GM19099 (cell line): ENCODE results near the gene MYADM.

ENCODE experiments used
- POLR2A ChIP-seq: IDR thresholded peaks from 3 replicates; pipeline ENCODE4 v1.6.1; 2011; ENCODE audit warnings: low read depth; ENCODE audit not compliant: insufficient read length; ENCODE audit errors: extremely low read depth

MYADM gene

DNA sequence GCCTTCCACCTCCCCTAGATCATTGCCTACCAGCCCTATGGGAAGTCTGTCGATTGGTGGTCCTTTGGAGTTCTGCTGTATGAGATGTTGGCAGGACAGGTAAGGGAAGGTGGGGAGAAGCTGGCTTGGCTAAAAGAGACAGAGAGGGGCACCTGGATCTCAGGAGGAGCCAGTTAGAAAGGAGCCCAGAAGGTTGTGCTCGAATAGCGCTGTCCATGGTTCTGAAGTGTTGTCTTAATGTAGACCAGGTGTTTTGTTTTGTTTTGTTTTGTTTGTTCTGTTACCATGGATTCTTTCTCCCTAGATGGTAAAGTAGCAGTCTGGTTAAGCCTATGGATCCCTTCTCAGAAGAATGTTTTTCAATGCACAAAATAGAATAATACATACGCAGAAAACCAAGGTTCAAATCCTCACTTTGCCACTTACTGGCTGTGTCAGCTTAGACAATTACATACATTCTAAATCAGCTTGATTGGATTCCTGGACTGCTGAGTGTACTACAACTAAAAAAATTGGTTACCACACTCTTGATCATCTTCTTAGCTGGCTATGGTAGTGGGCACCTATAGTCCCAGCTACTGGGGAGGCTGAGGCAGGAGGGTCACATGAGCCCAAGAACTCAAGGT is 35.5 kb downstream of the MYADM start:
- no peak for TF ChIP-seq POLR2A

DNA sequence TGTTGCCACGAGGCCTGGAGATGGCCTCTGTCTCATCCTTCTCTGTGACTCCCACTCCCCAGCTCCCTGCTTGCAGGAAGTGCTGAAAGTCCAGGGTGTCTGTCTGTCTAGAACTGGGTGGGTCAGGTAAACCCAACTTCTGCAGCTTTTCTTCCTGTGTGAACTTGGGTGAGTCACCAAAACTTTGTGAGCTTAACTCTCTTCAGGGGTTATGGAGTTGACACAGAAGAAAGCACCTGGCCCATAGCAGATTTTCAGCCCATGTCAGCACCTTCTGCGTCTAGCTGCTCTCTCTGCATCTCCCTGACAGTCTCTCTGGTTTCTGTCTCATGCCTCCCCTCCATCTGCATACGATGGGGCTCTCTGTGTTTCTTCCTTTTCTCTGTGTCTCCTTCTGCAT is 37.2 kb downstream of the MYADM start:
- no peak for TF ChIP-seq POLR2A

DNA sequence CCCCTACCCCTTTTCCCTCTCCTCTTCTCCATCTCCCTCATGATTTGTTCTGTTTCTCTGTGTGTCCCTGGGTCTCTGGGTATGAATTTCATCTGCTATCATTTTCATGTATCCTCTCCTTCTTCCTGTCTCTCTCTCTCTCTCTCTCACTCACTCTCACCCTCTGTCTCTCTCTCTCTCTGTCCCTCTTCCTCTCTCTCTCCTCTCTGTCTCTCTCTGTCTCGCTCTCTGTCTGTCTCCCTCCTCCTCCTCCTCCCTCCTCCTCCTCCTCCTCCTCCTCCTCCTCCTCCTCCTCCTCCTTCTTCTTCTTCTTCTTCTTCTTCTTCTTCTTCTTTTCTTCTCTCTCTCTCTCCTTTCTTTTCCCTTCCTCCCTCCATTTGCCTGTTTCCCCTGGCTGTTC is 38.1 kb downstream of the MYADM start:
- TF ChIP-seq POLR2A: no peak

DNA sequence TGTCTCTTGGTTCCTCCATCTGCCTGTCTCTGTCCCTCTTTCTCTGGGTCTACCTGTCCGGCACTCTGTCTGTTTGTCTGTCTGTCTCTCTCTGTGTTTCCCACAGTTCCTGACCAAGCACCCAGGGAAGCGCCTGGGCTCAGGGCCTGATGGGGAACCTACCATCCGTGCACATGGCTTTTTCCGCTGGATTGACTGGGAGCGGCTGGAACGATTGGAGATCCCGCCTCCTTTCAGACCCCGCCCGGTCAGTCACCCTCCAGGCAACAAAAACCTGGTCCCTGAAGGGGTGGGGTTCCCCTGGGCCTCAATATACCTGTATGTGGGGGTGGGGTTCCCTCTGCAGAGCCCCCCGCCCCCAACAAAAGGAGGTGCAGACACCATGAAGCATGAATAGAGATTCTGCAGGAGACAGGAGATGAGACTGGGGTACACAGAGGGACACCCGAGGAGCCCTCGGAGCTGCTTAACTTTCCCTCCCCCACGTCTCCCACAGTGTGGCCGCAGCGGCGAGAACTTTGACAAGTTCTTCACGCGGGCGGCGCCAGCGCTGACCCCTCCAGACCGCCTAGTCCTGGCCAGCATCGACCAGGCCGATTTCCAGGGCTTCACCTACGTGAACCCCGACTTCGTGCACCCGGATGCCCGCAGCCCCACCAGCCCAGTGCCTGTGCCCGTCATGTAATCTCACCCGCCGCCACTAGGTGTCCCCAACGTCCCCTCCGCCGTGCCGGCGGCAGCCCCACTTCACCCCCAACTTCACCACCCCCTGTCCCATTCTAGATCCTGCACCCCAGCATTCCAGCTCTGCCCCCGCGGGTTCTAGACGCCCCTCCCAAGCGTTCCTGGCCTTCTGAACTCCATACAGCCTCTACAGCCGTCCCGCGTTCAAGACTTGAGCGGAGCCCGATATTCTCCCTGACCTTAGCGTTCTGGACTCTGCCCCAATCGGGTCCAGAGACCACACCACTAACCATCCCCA is 38.8 kb downstream of the MYADM start:
- no peak for TF ChIP-seq POLR2A

DNA sequence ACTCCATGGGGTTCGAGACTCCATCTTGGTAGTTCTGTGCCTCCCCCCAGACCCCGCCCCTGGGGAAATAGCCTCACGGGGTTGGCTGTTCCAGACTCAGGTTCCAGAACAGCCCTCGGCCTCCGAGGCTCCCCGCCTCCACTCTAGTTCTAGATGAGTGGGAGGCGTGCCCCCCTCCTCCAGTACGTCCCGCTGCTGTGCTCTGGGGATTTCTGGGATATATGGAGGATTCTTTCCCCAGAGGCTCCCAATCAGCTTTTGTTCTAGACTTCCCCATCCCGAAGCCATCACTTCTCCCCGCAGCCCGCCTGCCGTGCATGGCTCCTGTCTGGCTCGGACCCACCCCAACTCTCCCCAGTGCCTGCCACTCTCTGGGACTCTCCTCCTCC is 39.5 kb downstream of the MYADM start:
- no peak for TF ChIP-seq POLR2A

DNA sequence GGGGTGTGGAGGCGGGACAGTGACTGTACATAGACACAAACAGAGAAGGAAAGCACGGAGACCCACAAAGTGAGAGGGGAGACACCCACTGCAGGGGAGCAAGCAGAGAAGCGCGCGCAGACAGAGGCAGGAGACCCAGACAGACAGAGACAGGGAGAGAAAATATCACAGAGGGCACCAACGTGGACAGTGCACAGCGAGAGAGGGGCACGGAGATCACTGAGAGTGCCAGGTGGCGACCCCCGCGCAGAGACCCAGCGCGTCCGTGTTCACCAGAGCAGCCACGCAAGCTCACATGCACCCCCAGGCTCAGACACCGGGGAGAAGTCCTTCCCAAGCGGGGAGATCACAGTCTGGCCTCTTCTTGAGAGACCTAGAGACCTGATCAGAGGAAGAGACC is 40.0 kb downstream of the MYADM start:
- no peak for TF ChIP-seq POLR2A

DNA sequence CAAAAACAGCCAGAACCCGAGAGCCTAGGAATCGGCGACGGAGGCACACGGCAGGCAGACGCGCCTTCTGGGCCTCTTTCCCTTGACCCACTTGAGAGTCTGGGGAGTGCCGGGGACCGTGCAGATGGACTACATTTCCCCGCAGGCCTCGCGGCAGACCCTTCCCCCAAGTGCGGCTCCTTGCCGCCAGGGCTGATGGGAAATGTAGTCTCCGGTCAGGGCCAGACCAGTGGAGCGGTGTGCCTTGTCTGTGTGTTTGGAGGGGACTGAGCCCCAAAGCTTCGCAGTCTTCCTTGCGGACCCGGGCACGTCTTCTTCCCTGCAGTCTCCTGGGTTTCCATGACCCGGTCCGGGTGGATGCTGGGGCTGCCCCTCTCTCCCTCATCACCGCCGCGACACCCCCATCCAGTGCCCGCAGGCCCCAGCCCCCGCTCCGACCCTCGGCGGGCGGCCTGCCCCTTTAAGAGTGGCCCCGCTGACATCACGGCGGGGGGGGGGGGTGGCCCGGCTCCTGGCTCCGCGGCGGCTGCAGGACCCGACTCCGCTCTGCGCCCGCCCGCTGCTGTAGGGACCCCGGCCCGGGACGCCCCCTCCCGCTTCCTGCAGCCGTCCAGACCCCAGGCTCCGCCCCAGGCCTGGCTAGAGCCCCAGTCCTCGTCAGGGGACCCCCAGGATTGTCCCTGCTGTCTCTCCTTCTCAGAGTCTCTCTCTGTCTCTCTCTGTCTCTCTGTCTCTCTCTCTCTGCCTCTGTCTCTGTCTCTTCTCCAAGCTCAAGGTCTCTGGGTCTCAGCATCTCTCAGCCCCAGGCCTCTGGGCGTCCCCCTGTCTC is 40.6 kb downstream of the MYADM start:
- no peak for TF ChIP-seq POLR2A

DNA sequence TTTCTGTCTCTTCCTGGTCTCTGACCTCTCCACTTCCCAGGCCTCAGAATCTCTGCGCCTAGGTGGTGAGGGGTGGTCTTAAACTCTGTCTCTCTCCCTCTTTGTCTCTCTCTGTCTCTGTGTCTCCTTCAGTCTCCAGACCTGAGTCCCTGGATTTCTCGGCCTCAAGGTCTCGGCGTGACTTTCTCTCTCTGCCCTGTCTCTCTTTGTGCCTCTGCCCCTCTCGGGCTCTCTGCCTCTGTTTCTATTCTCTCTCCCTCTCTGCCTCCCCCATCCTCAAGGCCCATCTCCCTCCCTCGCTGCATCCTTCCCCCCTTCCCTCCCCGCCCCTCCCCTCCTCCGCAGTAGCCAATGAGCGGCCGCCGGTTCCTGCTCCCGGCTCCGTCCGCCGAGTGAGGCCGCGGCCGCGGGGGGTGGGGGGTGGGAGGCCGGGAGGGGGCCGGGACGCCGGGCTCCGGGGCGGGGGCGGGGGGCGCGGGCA is 41.3 kb downstream of the MYADM start, which contains the start of gene CACNG7:
Gene CACNG7 (plus strand): TSS at position 344 of the 481 bp plus-strand sequence. CDS start 3,554 bp downstream, outside the sequence.
- no peak for TF ChIP-seq POLR2A

DNA sequence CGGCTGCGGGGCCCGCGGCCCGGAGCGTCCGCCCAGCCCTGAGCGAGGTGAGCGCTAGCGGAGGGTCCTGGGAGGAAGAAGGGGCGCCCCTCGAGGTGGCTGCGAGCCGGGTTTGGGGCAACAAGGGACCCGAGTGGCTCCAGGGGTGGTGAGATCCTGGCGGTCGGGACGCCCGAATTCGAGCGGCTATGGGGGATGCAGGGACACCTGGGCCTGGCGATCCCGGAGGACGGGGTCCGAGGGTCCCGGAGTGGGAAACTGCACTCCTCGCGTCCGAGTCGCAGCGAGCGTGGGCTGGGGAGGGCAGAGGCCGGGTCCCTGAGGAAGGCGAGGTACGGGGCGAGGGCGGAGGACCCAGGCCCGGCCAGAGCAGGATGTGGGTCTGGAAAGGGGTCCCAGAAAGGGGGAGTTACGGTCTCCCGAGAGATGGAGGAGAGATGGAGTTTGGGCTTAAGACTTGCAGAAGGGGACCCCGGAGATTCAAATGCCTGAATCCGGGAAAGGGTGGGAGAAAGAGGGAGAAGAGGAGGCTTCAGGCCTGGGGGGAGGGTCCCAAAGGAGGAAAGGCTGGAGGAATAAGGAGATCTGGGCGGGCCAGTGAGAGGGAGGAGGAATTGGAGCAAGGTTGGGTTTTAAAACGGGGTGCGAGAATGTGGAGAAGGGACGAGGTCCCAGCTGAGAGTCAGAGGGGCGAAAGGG is 41.9 kb downstream of the MYADM start:
- TF ChIP-seq POLR2A: no peak

DNA sequence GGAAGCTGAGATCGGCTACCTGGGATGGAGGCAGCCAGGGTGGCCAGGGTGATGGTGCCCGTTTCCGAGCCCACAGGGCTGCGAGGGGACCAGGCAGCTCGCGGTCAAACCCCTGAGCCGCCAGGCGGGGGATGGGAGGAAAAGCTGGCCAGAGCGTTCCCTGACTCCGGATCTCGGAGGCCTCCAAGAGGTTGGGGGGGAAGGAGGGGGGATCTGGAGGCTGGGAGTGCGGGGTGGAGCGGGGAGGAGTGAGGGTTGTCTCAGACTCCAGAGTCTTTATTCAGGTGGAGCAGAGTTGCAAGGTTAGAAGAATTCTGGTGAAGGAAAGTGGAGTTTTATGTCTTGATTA is 42.5 kb downstream of the MYADM start:
- TF ChIP-seq POLR2A: no peak

DNA sequence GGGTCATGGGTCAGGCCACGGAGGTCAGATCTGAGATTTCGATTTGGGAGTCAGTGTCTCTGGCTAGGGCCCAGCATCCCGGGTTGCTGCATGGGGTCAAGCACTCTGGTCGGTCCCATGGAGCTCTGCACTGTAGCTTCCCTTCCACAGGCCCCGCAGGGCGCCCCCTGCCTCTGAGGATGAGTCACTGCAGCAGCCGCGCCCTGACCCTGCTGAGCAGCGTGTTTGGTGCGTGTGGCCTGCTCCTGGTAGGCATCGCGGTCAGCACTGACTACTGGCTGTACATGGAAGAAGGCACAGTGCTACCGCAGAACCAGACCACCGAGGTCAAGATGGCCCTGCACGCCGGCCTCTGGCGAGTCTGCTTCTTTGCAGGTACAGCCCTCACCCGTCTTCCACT is 45.0 kb downstream of the MYADM start:
- TF ChIP-seq POLR2A: no peak

DNA sequence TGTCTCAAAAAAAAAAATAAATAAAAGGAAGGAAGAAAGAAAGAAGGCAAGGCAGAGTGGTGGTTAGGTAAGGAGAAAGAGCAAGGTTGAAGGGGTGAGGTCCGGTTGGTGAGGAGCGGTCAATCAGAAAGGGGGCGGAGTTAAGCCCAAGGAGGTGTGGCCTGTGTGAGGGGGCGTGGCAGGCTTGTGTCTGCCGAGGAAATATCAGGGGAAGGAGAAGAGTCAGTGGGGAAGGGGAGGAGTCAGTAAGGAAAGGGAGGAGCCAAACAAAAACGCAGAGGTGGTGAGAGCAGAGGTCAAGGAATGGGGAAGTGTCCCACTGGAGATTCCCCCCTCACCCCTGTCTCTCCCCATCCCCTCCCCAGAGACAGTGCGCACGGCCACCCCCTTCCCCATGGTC is 47.3 kb downstream of the MYADM start:
- no peak for TF ChIP-seq POLR2A

DNA sequence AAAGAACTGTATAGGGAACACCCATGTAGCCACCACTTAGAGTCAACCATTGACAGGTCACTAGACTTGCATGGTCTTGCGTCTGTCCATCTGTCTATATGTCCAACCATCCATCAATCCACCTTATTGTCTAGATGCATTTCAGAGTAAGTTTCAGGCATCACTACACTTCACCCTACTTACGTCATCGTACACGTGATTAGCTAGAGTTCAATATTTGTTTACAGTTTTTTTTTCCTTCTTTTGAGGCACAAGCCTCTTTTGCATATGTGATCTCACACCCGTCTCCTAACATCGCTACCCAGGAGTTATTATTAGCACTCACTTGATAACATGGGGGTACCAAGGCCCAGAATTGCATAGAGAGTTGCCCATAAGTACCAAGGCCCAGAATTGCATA is 48.3 kb downstream of the MYADM start:
- no peak for TF ChIP-seq POLR2A

DNA sequence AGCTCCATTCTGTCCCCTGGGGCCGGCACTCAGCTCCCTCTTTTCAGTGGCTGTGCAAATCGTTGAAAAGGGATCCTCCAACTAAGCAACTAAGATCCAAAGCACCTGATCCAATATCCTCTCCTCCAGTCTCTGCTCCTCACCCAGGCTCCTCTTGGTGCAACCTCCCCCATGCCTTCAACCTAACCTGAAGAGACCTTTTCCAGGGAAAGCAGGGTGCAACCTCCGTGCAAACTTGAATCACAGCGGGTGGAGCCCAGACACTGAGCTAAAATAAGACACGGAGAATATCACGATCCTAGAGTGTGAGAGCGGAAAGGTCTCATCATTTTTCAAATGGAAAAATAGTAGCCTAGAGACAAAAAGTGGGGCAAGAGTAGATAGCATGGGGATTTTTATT is 49.7 kb downstream of the MYADM start:
- TF ChIP-seq POLR2A: no peak
